Gastrocnemius medialis (tissue), 4 donors: ENCODE results near the gene GALNT10.

ENCODE experiments used
- CTCF ChIP-seq, 5 experiments: fragments of 450-650 bp in 3 of 5; fragments of 200-600 bp in 2 of 5; sonication (generic) in 2 of 5; IDR thresholded peaks in 4 of 5; conservative IDR thresholded peaks in 1 of 5; 1 replicate in 4 of 5; 2 replicates in 1 of 5; pipeline ENCODE4 v1.5.1; 2016 to 2019; ENCODE audit warnings: antibody characterized with exemption in 5 of 5, mild to moderate bottlenecking in 3 of 5, moderate library complexity in 3 of 5
- POLR2A ChIP-seq, 2 donors: fragments of 450-650 bp; IDR thresholded peaks; one replicate each; pipeline ENCODE4 v1.6.1; 2017; ENCODE audit warnings: antibody characterized with exemption in 2 of 2, mild to moderate bottlenecking in 2 of 2, moderate library complexity in 2 of 2

GRCh38 chr5:154408811-154409210 is 218.3 kb downstream of the GALNT10 start:
- TF ChIP-seq POLR2A (IDR thresholded peaks at IDR 0.05) = no peak
- TF ChIP-seq CTCF (IDR thresholded peaks at IDR 0.05 in 4 of 5, conservative IDR thresholded peaks at IDR 0.05 in 1 of 5) = no peak
